Calu3 (cell line): ENCODE data around the gene DYSF. TPM values are rescaled to one million over a fixed set of nuclear protein-coding genes. Genes with fewer than 3 reads are reported as not detected.

Experiments used
- BruUV-seq: library from RNA; stranded (reverse); fragments of 400-500 nt; replicated peaks from 2 replicates; lab custom pipeline; 2021; lab: Mats Ljungman, UMichigan
- CTCF ChIA-PET: fragments of 300-600 bp; sonication (Branson Sonifier 250); formaldehyde crosslinking; loops from one replicate; lab custom pipeline; 2022; ENCODE audit warnings: antibody characterized with exemption; lab: Charles Lee
- DNase-seq: peaks from one replicate; pipeline ENCODE4 v3.0.0; 2022
- H3K27ac Mint-ChIP-seq: one replicate; pipeline ENCODE4 v1.8.0; 2022; ENCODE audit warnings: mixed read lengths; ENCODE audit not compliant: unreplicated experiment
- H3K27me3 Mint-ChIP-seq: one replicate; pipeline ENCODE4 v1.8.0; 2022; ENCODE audit warnings: mixed read lengths; ENCODE audit not compliant: unreplicated experiment
- H3K36me3 Mint-ChIP-seq: one replicate; pipeline ENCODE4 v1.8.0; 2022; ENCODE audit warnings: mild to moderate bottlenecking, moderate library complexity, mixed read lengths; ENCODE audit not compliant: insufficient read depth, unreplicated experiment
- H3K4me1 Mint-ChIP-seq: one replicate; pipeline ENCODE4 v1.8.0; 2022; ENCODE audit warnings: mild to moderate bottlenecking, low read depth, mixed read lengths; ENCODE audit not compliant: unreplicated experiment
- H3K4me3 Mint-ChIP-seq: one replicate; pipeline ENCODE4 v1.8.0; 2022; ENCODE audit warnings: mild to moderate bottlenecking, low read depth, moderate library complexity, mixed read lengths; ENCODE audit not compliant: unreplicated experiment
- H3K9me3 Mint-ChIP-seq: one replicate; pipeline ENCODE4 v1.8.0; 2022; ENCODE audit warnings: low read depth, mixed read lengths; ENCODE audit not compliant: unreplicated experiment
- intact Hi-C: fragments of 100-400 bp; cut with micrococcal nuclease; formaldehyde crosslinking; loops from one replicate; pipeline ENCODE4 v1.10.0; 2022; ENCODE audit not compliant: unreplicated experiment
- total RNA-seq: library from RNA; stranded (reverse); gene quantifications from 2 replicates; pipeline ENCODE4 v1.2.3, GENCODE V29; 2022
- TF ChIP-seq, protein P1 (sequence below): fragments of 200-600 bp; IDR thresholded peaks from one replicate; pipeline ENCODE4 v1.8.0; 2022; ENCODE audit warnings: antibody characterized with exemption; ENCODE audit not compliant: unreplicated experiment

DYSF gene
- total RNA-seq, 1 experiment from 2014 or later = 3.2 TPM

DNA sequence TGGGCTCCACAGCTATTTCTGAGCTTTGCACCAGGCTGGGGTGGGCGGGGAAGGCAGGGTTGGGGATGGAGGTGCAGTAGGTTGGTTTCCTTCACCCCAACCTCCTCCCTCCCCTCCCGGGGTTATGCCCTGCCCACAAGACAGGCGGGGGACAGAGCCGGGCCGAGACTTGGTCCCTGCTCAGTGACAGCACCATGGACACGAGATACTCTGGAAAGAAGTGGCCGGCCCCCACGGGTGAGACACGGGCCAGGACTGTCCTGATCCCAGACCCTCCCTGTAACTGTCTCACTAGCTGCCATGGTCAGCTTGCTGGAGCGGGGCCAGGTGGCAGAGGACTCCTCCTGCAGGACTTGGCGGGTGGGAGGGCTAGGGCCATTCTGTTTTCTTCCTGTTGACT, 59.7 kb downstream of the DYSF start:
- TF ChIP-seq, protein P1, sequence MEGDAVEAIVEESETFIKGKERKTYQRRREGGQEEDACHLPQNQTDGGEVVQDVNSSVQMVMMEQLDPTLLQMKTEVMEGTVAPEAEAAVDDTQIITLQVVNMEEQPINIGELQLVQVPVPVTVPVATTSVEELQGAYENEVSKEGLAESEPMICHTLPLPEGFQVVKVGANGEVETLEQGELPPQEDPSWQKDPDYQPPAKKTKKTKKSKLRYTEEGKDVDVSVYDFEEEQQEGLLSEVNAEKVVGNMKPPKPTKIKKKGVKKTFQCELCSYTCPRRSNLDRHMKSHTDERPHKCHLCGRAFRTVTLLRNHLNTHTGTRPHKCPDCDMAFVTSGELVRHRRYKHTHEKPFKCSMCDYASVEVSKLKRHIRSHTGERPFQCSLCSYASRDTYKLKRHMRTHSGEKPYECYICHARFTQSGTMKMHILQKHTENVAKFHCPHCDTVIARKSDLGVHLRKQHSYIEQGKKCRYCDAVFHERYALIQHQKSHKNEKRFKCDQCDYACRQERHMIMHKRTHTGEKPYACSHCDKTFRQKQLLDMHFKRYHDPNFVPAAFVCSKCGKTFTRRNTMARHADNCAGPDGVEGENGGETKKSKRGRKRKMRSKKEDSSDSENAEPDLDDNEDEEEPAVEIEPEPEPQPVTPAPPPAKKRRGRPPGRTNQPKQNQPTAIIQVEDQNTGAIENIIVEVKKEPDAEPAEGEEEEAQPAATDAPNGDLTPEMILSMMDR = no peak
- intact Hi-C loops = no loop called here
- Mint-ChIP-seq H3K27ac (no peak overlapping the region), H3K4me1 (no peaks in the 10 kb centered on the region), H3K9me3 (no peaks in the 10 kb centered on the region), H3K36me3 (no peaks in the 10 kb centered on the region), H3K27me3 (peaks cover 16% of the 10 kb centered on the region), H3K4me3 (no peak overlapping the region)
- no peak for DNase-seq
- CTCF ChIA-PET = interaction anchor here (0.7 to 1.5 kb wide), 3 partner anchors 52 to 214 kb away, joined by 3 to 6 read pairs (median 3); no protein-coding TSS in a partner anchor
- BruUV-seq = no TSS peak

DNA sequence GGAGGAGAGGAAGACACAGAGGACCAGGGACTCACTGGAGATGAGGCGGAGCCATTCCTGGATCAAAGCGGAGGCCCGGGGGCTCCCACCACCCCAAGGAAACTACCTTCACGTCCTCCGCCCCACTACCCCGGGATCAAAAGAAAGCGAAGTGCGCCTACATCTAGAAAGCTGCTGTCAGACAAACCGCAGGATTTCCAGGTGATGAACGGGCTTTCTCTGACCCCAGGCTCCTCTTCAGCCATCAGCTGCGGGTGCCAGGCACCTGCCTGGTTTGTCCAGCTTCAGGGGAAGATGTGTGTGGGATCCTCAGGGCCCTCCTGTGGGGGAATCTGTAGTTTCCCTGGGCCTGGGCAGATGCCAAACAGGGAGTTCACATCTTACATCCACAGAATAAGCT, 60.4 kb downstream of the DYSF start:
- no peak for DNase-seq
- H3K27ac Mint-ChIP-seq = no peak overlapping the region
- CTCF ChIA-PET = interaction anchor here (0.6 to 1.5 kb wide), 4 partner anchors 53 to 369 kb away, joined by 3 to 6 read pairs (median 4); no protein-coding TSS in a partner anchor
- no peak overlapping the region for H3K4me3 Mint-ChIP-seq
- no peaks in the 10 kb centered on the region for H3K4me1 Mint-ChIP-seq
- intact Hi-C loops = no loop called here
- H3K27me3 Mint-ChIP-seq = peaks cover 16% of the 10 kb centered on the region
- TF ChIP-seq, protein P1 = no peak
- BruUV-seq = no TSS peak
- no peaks in the 10 kb centered on the region for H3K9me3 Mint-ChIP-seq
- H3K36me3 Mint-ChIP-seq = no peaks in the 10 kb centered on the region

DNA sequence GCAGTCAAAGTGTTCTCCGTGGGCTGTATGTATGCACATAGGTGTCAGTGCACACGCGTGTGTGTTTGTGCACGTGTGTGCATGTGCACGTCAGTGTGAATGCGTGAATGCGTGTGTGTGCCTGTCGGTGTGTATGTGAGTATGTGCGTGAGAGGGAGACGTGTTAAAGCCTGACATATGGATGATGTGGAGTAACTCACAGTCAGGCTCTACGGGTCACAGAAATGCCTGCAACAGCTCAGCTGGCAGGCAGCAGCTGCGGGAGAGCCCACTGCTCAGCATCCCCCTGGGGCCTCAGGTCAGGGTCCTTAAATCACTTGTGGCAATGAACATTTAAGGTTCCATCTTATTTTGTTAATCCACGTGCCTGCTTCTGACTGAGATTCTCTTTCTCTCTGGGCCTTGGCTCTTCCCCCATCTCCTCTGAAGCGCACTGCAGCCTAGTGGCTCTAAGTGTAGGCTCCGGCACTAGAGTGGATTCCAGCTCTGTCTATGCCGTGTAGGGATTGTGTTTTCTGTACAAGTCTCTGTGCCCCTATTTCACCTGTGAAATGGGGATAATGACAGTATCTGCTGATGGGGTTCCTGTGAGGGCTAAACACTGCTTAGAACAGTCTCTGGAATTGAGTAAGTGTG, 63.0 kb downstream of the DYSF start:
- CTCF ChIA-PET = no interaction called here
- Mint-ChIP-seq H3K4me1 (no peaks in the 10 kb centered on the region), H3K4me3 (no peak overlapping the region), H3K9me3 (no peaks in the 10 kb centered on the region), H3K27me3 (peaks cover 25% of the 10 kb centered on the region), H3K36me3 (no peaks in the 10 kb centered on the region), H3K27ac (no peak overlapping the region)
- DNase-seq = no peak
- no TSS peak for BruUV-seq
- TF ChIP-seq, protein P1 = no peak
- intact Hi-C loops = no loop called here

DNA sequence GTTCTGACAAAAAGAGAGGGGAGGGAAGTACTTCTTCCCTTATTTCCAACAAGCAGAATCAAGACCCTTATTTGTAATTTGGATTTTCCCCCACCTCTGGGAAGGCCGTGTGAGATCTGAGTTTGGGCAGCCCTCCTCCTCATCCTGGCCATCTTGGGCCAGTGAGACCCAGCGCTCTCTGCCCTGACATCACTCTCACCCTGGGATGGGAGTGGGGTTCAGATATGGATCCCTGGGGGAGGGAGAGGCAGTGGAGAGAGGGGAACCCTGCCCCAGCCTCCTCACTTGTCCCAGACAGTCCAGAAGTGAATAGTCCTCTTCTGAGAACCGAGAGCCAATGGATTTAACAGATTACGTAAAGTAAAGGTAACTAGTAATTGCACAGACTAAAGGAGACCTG, 64.5 kb downstream of the DYSF start:
- H3K36me3 Mint-ChIP-seq = no peaks in the 10 kb centered on the region
- DNase-seq = no peak
- TF ChIP-seq, protein P1 = no peak
- H3K27me3 Mint-ChIP-seq = peaks cover 39% of the 10 kb centered on the region
- H3K9me3 Mint-ChIP-seq = no peaks in the 10 kb centered on the region
- H3K27ac Mint-ChIP-seq = no peak overlapping the region
- no peaks in the 10 kb centered on the region for H3K4me1 Mint-ChIP-seq
- no TSS peak for BruUV-seq
- CTCF ChIA-PET = no interaction called here
- intact Hi-C loops = no loop called here
- H3K4me3 Mint-ChIP-seq = no peak overlapping the region
